ENCODE results near the gene PBX3. TPM values are rescaled to one million over a fixed set of nuclear protein-coding genes. Genes with fewer than 3 reads are reported as not detected.

The PBX3 gene
- total RNA-seq, 2 donors from 2014 or later = 37.5 to 46.1 TPM

GRCh38 chr9:126009047-126009446 is 261.9 kb downstream of the PBX3 start:
- Mint-ChIP-seq H3K9me3 (peaks cover 26% of the 10 kb centered on the region), H3K4me3 (no peak overlapping the region), H3K36me3 (ENCODE audit: low read depth) (peaks cover 4% of the 10 kb centered on the region), H3K4me1 (no peaks in the 10 kb centered on the region), H3K27ac (no peak overlapping the region), H3K27me3 (ENCODE audit: insufficient read depth) (peaks cover 2% of the 10 kb centered on the region)
- no peaks in the 10 kb centered on the region for H3K36me3 ChIP-seq (ENCODE audit: control insufficient read depth, insufficient read depth, low read length)
- peak; percentile 67 for DNase-seq
- H3K9ac ChIP-seq (ENCODE audit: extremely low read depth, low read length, poor library complexity, severe bottlenecking) = no peak overlapping the region
- TF ChIP-seq CTCF (conservative IDR thresholded peaks at IDR 0.05) = peak; percentile 62
- no peaks in the 10 kb centered on the region for H3K27me3 ChIP-seq (ENCODE audit: control insufficient read depth, insufficient read depth, low read length, poor library complexity, severe bottlenecking)
- 81 to 86% methylated on average over 2 of the region's 2 CpGs for WGBS, 2 experiments (ENCODE audit: insufficient coverage in 1 of 2, insufficient read length in 1 of 2)
- peaks cover 19% of the 10 kb centered on the region for H3K9me3 ChIP-seq (ENCODE audit: control insufficient read depth, low read length)
- H3K27ac ChIP-seq (ENCODE audit: low read depth, low read length) = no peak overlapping the region
- no peak overlapping the region for H3K4me3 ChIP-seq (ENCODE audit: low read length)
- no peaks in the 10 kb centered on the region for H3K4me1 ChIP-seq (ENCODE audit: control insufficient read depth, insufficient read depth, low read length)

GRCh38 chr9:126014726-126015125 is 267.6 kb downstream of the PBX3 start:
- no peak for DNase-seq
- Histone ChIP-seq H3K4me3 (ENCODE audit: low read length) (no peak overlapping the region), H3K27me3 (ENCODE audit: control insufficient read depth, insufficient read depth, low read length, poor library complexity, severe bottlenecking) (no peaks in the 10 kb centered on the region), H3K9me3 (ENCODE audit: control insufficient read depth, low read length) (no peaks in the 10 kb centered on the region), H3K4me1 (ENCODE audit: control insufficient read depth, insufficient read depth, low read length) (no peaks in the 10 kb centered on the region), H3K36me3 (ENCODE audit: control insufficient read depth, insufficient read depth, low read length) (no peaks in the 10 kb centered on the region), H3K27ac (ENCODE audit: low read depth, low read length) (no peak overlapping the region), H3K9ac (ENCODE audit: extremely low read depth, low read length, poor library complexity, severe bottlenecking) (no peak overlapping the region)
- H3K36me3 Mint-ChIP-seq (ENCODE audit: low read depth) = no peaks in the 10 kb centered on the region
- H3K4me3 Mint-ChIP-seq = no peak overlapping the region
- no peaks in the 10 kb centered on the region for H3K4me1 Mint-ChIP-seq
- 86 to 100% methylated on average over 1 to 12 of the region's 12 CpGs for WGBS, 2 experiments (ENCODE audit: insufficient coverage in 1 of 2, insufficient read length in 1 of 2)
- H3K9me3 Mint-ChIP-seq = peaks cover under 1% of the 10 kb centered on the region
- H3K27ac Mint-ChIP-seq = no peak overlapping the region
- H3K27me3 Mint-ChIP-seq (ENCODE audit: insufficient read depth) = peaks cover 2% of the 10 kb centered on the region
- no peak for TF ChIP-seq CTCF (conservative IDR thresholded peaks at IDR 0.05)

- no peak for TF ChIP-seq CTCF (conservative IDR thresholded peaks at IDR 0.05)
- Mint-ChIP-seq H3K27ac (no peak overlapping the region), H3K9me3 (no peaks in the 10 kb centered on the region), H3K4me3 (no peak overlapping the region), H3K27me3 (ENCODE audit: insufficient read depth) (peaks cover 2% of the 10 kb centered on the region), H3K36me3 (ENCODE audit: low read depth) (no peaks in the 10 kb centered on the region), H3K4me1 (no peaks in the 10 kb centered on the region)
- H3K4me1 ChIP-seq (ENCODE audit: control insufficient read depth, insufficient read depth, low read length) = no peaks in the 10 kb centered on the region
- no peaks in the 10 kb centered on the region for H3K36me3 ChIP-seq (ENCODE audit: control insufficient read depth, insufficient read depth, low read length)
- H3K4me3 ChIP-seq (ENCODE audit: low read length) = no peak overlapping the region
- no peak overlapping the region for H3K27ac ChIP-seq (ENCODE audit: low read depth, low read length)
- 92 to 96% methylated on average over 12 to 17 of the region's 17 CpGs for WGBS, 2 experiments (ENCODE audit: insufficient coverage in 1 of 2, insufficient read length in 1 of 2)
- DNase-seq = no peak
- no peaks in the 10 kb centered on the region for H3K27me3 ChIP-seq (ENCODE audit: control insufficient read depth, insufficient read depth, low read length, poor library complexity, severe bottlenecking)
- H3K9me3 ChIP-seq (ENCODE audit: control insufficient read depth, low read length) = no peaks in the 10 kb centered on the region
- no peak overlapping the region for H3K9ac ChIP-seq (ENCODE audit: extremely low read depth, low read length, poor library complexity, severe bottlenecking)
These were observed 268.3 kb downstream of the PBX3 start for GRCh38 chr9:126015424-126015823.
